Measurements from ENCODE around the gene LCLAT1. TPM values are rescaled to one million over a fixed set of nuclear protein-coding genes. Genes with fewer than 3 reads are reported as not detected.
"Not testable (repeated sequence)": the region's sequence is repeated elsewhere in the genome, so short reads cannot be mapped to it uniquely, and the experiment has no call there.

LCLAT1 gene
- polyA plus RNA-seq, 3 donors: 0.56 to 1.6 (median 1.2) TPM

DNA sequence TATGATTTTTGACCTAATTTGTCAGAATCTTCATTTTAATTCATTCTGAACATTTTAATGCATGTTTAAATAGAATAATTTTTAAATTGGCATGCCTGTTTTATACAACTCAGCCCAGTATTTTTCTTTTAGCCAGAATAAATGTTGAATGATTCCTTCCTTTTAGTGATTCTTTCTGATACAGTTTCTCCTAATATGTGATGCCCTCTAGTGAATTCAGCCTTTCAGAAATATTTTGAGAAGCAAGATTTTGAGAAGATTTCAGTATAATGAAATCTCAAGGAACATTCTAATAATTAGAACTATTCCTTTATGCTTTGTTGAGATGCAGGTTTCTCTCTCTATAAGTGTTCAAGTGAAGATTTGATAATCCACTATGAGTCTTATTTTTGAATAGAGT, 28.5 kb downstream of the LCLAT1 start:
- no peak overlapping the region for H3K27ac ChIP-seq (ENCODE audit: low read depth, low read length)

DNA sequence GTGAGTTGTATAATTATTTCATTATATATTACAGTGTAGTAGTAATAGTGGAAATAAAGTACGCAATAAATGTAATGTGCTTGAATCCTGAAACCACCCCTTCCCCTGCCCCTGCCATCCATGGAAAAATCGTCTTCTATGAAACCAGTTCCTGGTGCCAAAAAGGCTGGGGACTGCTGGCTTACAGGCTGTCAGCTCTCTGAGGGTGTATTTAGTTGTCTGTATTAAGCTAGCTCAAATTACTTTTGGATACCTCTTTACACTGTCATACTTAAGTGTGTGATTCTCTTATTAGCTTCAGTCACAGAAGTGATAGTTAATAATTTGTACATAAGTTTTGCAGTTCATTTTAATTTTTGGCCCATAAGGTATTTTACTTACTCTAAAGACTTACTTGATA, 29.6 kb downstream of the LCLAT1 start:
- WGBS, 3 donors: 88 to 94% (median 92%) methylated on average over 2 of the region's 2 CpGs
- H3K27ac ChIP-seq (ENCODE audit: low read depth, low read length): no peak overlapping the region

DNA sequence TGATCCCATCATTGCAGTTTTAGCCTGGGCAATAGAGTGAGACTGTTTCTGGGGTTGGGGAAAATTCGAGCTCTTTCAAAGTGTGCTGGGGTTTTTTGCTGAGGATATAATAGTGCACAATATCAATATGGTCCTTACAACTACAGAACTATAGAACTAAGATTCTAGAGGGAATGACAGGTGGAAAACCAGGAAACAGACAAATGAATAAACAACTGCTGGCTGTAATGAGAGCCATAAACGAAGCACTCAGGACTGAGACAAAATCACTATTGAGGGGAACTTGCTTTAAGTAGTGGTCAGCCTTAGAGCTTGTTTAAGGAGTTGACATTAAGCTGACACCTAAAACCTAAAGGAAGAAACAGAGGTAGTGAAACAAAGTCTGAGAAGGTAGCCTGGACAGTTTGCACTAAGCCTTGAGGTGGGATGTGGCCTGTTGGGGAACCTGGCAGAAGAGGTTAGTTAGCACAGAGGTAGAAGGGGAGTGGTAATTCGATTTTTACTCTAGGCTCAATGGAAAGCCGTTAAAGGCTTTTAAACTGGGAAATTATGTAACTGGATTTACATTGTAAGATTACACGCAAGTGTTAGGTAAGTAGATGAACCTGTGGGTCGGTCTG, 33.8 kb downstream of the LCLAT1 start:
- WGBS, 3 donors: 69 to 74% (median 71%) methylated on average over 6 of the region's 6 CpGs
- H3K27ac ChIP-seq (ENCODE audit: low read depth, low read length): no peak overlapping the region

DNA sequence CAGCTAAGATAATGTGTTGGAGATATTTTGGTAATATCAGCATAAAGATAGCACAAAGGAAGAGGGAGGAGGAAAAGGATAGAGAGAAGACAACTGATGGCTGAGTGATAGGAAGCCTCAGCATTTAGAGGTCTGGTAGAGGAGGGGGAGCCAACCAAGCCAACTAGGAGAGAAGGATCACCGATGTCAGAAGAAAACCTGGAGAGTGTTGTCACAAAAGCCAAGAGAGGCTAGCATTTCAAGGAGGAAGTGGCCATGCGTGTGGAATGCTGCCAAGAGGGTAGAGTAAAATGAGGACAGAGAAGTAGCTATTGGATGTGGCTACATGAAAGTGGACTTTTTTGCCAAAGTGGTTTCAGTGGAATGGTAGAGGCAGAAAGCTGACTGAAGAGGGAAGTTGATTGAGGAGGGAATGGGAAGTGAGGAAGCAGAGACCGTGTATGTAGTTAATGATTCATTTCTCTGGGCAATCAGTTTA, 34.3 kb downstream of the LCLAT1 start:
- no peak overlapping the region for H3K27ac ChIP-seq (ENCODE audit: low read depth, low read length)

DNA sequence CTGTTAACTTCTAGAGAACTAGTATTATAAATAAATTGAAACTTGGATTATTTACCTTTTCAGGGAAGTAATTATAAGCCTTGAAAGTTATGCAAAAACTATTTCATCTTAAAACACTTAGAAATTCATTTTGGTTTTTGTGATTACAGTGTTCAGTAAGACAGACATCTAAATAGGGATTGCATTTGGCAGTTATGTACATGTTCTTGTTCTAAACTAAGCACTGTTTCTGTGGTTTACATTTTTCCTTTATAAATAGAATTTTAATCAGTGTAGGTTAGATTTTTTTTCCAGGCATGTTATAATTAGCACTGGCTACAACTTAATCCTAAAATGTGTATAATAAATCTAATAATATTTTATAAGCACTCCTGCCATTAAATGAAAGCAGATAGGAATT, 35.0 kb downstream of the LCLAT1 start:
- H3K27ac ChIP-seq (ENCODE audit: low read depth, low read length): no peak overlapping the region

More for the DNA sequence above, 34.3 kb downstream of the LCLAT1 start:
- 52 to 79% (median 52%) methylated on average over 3 of the region's 3 CpGs for WGBS, 3 donors

DNA sequence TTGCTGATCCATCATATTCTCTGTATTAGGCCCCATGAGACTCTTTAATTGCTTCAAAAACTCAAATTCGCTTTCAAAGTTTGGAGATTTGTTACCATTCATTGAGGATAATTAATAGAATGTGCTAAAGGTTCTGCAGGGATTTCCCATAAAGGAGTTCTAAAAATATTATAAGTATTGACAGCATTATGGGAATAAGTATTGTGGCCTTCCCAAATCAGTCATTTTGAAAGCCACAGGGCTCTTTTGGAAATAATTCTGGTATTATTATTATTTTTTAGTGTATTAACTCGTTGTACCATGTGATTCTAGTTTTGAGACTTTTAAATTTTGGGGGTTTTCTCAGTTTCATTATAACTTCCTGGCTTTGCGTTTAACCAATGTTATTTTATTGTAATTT, 37.1 kb downstream of the LCLAT1 start:
- 84 to 93% (median 85%) methylated on average over 3 of the region's 3 CpGs for WGBS, 3 donors

DNA sequence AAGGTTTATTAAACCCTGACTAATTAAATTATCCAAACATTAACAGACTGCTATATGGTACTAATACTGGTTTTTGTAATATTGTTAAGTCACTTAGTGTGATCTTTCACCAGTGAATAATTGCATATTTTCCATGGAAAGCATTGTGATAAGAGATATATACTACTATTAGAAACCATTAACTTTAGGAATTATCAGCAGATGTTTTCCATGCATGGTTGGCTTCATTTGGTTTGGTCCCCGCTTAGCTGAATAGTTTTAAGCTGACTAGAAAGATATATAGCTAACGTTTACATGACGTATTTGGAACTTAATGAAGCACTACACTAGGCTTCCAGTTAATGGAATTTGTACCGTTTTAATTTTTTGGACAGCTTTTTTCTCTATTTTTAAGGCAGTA, 37.9 kb downstream of the LCLAT1 start:
- WGBS, 3 donors: 94 to 97% (median 95%) methylated on average over 4 of the region's 4 CpGs

More for the DNA sequence above, 37.1 kb downstream of the LCLAT1 start:
- no peak overlapping the region for H3K27ac ChIP-seq (ENCODE audit: low read depth, low read length)

DNA sequence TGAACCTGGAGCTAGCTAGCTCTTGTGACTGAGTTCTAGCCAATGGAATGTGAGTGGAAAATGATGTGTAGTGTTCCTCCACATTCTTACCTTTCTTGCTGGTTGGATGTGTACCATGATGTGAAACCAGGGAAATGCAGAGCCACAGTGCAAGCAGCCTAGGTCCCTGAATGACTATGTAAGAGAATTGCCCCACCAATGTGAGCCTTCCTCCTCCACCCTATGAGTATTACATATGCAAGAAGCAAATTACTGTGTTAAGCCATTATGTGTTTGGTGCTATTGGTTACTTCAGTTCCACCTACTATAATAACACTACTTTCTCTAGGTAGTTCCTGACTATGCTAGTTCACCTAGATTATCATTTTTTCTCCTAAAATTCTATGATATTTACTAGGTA, 39.6 kb downstream of the LCLAT1 start:
- no peak overlapping the region for H3K27ac ChIP-seq (ENCODE audit: low read depth, low read length)

More for the DNA sequence above, 37.9 kb downstream of the LCLAT1 start:
- no peak overlapping the region for H3K27ac ChIP-seq (ENCODE audit: low read depth, low read length)

DNA sequence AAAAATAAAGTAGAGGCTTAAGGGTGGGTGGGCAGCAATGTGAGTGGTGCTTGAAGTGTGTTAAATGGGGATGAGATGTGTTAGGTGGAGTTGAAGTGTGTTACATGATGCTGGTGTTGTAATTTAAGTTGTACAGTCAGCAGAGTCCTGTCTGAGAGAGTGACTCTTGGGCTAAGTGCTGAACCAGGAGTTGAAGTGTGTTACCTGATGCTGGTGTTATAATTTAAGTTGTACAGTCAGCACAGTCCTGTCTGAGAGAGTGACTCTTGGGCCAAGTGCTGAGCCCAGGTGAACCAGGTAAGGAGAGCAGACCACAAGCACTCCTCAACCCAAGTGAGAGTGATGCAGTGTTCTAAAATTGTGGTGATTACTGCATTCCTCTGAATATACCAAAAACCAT, 40.6 kb downstream of the LCLAT1 start:
- no peak overlapping the region for H3K27ac ChIP-seq (ENCODE audit: low read depth, low read length)

DNA sequence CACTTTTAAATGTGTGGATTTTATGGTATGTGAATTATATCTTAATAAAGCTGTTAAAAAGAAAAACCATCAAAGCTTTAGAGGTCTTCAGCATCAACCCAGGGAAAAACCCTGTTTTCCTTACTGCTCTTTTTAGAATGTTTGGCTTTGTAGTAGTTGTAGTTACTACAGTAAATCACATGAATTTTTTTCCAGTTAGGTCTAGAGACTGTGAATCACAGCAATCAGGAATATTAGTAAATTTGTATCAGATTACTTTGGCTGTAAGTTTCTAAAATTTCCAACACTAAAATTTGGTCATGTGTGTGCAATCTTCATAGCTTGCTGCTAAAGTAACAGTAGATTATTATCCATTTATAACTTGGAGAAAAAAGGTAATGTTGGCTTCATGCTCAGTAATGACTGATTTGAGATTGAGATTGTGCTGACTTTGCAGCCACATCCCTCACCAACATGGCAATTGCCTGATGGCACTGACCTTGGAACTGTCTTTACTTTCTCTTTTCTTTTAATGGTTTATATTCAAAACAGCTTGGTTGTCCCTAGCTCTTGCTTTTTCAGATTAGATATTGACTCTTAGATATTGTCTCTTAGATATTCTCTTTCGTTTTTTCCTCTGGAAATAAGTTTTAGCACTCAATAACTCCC, 41.1 kb downstream of the LCLAT1 start:
- 72 to 91% (median 86%) methylated on average over 1 of the region's 1 CpG for WGBS, 3 donors
- H3K27ac ChIP-seq (ENCODE audit: low read depth, low read length): no peak overlapping the region

DNA sequence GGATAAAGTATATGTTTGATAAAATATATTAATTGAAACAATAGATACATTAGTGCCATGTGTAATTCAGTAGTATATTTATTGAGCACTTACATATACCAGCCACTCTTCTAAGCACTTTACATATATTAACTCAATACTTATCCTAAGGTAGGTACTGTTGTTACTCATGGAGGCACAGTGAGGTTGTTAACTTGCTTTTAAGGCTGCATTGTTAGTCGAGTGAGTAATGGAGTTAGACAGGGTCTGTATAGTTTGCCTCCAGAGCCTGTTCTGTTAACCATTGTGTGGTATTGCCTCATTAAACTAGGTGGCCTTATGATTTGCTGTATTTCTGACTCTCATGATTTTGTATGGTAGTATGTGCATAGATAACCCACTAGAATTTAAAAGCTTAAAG, 44.2 kb downstream of the LCLAT1 start:
- WGBS, 3 donors: 76 to 83% (median 83%) methylated on average over 1 of the region's 1 CpG
- H3K27ac ChIP-seq (ENCODE audit: low read depth, low read length): no peak overlapping the region

DNA sequence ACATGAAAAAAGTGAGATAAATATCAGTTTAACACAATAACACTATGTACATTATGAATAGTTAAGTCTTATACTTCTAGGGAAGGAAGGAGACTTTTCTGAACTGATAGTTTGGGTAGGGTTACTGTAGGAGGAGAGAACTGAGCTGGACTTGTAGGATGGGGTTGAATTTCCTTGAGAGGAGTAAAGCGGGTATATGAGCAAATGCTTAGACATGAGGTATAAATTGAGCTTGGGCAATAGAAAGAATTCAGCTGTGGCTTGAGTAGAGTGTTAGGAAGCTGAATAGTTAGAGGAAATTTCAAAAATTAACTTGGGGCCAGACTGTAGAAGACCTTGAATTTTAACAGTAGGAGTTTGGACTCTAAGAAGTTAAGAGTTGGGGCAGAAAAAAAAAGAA, 45.1 kb downstream of the LCLAT1 start:
- H3K27ac ChIP-seq (ENCODE audit: low read depth, low read length): no peak overlapping the region
- WGBS, 3 donors: 83 to 100% (median 86%) methylated on average over 1 of the region's 1 CpG

DNA sequence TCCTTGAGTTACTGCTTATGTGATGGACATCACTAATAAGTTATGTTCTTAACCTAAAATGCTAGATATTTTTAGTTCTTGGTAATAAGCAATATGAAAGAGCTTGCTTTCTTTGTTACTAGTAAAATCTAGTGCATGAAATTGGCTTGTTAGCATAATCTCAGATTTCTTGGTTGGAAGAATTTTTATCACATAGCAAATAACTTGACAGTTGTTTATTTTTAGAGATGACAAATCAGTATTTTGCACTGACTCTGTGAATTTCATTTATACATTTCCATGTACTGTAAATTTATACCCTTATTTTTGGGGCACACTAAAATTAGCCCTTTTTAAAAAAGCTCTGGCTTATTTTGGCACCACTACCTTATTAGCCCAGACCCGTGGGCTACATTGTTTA, 45.6 kb downstream of the LCLAT1 start:
- H3K27ac ChIP-seq (ENCODE audit: low read depth, low read length): no peak overlapping the region
- 39 to 63% (median 56%) methylated on average over 1 of the region's 1 CpG for WGBS, 3 donors

DNA sequence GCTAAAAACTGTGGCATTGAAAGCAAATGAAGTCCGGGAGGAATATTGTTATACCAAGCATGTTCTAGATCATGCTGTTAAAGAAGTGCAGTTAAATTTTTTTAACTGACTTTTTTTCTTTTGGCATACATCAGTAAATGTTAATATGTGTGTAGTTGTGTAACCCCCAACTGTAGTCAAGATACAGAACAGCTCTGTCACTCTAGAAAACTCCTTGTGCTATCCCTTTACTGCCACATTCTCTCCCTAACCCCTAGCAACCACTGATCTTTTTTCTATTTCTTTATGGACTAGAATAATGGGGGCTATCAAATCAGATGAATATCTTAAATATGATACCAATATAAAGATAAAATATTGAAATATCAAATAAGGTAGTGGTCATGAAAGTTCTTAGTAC, 46.4 kb downstream of the LCLAT1 start:
- H3K27ac ChIP-seq (ENCODE audit: low read depth, low read length): no peak overlapping the region
- 81 to 92% (median 89%) methylated on average over 1 of the region's 1 CpG for WGBS, 3 donors

DNA sequence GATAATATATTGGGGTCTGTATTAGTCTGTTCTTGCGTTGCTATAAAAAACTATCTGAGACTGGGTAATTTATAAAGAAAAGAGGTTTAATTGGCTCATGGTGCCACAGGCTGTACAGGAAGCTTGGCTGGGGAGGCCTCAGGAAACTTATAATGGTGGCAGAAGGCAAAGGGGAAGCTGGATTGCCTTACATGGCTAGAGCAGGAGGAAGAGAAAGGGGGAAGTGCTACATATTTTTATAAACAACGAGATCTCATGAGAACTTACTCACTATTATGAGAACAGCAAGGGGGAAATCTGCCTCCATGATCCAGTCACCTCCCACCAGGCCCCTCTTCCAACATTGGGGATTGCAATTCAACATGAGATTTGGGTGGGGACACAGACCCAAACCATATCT, 48.9 kb downstream of the LCLAT1 start:
- WGBS, 3 donors: 57 to 88% (median 59%) methylated on average over 2 of the region's 2 CpGs
- H3K27ac ChIP-seq (ENCODE audit: low read depth, low read length): not testable (repeated sequence)

DNA sequence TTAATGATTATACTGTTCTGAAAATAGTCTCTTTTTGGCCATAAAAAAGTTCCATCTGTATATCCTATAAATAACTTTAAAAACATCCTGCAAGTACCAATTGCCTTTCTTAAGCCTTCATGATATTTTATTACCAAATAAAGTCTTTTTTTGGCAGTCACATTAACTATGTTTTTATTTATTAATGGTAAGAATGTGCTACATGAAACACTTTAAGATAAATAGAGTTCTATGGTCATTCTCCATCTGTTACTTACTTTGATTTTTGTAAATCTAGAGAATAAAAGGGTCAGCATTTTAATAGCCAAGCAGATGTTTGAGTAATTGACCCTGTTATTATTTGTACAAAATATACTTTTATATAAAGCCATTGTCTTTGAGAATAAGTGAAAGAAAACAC, 52.6 kb downstream of the LCLAT1 start:
- no peak overlapping the region for H3K27ac ChIP-seq (ENCODE audit: low read depth, low read length)

DNA sequence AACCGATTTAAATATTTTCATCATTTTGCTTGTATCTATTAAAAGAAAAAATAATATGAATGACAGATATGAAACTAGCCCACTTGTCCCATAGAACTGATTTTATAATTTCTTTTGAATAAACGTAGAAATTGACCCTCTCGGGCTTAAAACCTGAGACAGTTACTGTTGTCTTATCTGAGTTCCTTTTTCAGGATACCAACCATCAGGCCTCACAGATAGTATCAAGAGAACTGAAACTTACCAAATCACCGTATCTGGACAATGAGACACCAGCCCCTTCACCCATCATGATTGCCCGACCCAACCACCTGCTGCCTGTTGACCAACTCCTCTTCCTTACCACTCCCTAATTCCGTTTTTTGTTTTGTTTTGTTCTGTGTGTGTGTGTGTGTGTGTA, 53.7 kb downstream of the LCLAT1 start:
- WGBS, 3 donors: 95 to 97% (median 96%) methylated on average over 6 of the region's 6 CpGs
- no peak overlapping the region for H3K27ac ChIP-seq (ENCODE audit: low read depth, low read length)

DNA sequence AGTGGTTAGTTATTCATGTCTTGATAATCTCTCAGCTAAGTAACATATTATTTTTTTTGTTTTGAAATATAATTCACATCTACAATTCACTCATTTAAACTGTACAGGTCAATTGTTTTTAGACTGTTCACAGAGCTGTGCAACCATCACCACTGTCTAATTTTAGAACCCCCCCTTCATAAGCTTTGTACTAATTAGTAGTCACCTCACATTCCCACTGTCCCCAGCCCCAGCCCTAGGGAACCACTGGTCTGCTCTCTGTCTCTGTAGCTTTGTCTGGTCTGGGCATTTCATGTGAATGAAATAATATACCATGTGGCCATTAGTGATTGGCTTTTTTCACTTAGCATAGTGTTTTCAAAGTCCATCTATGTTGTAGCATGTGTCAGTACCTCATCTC, 55.3 kb downstream of the LCLAT1 start:
- H3K27ac ChIP-seq (ENCODE audit: low read depth, low read length): no peak overlapping the region

DNA sequence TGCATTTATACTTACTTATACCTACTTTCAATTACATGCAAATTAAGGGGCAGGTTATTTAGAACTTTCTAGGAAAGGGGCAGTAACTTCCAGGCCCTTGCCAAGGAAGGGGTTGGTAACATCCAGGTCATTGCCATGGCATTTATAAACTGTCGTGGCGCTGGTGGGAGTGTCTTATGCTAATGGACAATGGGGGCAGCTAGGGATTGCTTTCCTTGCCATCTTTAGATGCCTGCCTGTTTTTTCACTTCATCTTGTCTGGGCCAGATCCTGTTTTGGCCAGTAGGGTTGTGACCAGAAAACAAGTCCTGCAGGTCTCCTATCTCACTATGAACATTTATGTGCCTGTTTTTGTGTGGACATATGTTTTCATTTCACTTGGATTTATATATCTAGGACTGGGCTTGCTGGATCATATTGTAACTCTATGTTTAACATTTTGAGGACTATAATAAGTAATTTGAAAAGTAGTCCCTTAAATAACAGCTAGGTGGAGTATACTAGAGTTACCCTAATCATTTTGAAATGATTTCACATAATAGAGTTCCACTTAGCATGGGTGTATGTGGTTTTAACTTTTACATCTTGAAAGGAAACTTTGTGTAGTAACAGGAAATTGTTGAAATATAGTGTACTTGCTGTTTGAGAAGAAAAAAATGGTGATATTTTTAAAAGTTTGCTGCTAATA, 56.1 kb downstream of the LCLAT1 start:
- 94 to 100% (median 95%) methylated on average over 2 of the region's 2 CpGs for WGBS, 3 donors
- no peak overlapping the region for H3K27ac ChIP-seq (ENCODE audit: low read depth, low read length)

DNA sequence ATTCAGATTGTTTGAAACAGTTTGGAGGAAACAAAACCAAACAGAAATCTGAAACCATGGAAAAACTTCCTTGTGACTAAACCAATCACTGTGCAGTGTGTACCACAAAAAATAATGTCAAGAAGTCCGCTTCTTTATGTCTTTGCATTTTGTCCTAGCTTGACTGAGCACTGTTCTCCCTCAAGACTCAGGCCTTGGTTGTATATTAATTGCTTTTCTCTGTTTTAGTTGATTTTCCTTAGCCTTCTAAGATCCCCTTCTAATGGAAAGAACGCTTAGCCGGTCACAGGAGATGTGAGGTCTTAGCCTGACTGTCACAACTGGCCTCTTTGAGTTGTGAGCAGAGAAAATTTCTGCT, 56.6 kb downstream of the LCLAT1 start:
- WGBS, 3 donors: 59 to 83% (median 68%) methylated on average over 3 of the region's 3 CpGs
- no peak overlapping the region for H3K27ac ChIP-seq (ENCODE audit: low read depth, low read length)

Data from adipose tissue (tissue), 3 donors.